Hematopoietic multipotent progenitor cell (in vitro differentiated cells): ENCODE measurements around the gene GUCA2A. TPM values are rescaled to one million over a fixed set of nuclear protein-coding genes. Genes with fewer than 3 reads are reported as not detected.
"Not testable (repeated sequence)": the region's sequence is repeated elsewhere in the genome, so short reads cannot be mapped to it uniquely, and the experiment has no call there.

ENCODE experiments used
- DNase-seq, 3 donors: peaks; one replicate each; pipeline ENCODE4 v3.0.0-alpha.2; 2011 to 2015; ENCODE audit warnings: low read depth in 2 of 3, low spot score in 2 of 3
- total RNA-seq: library from RNA; depleted of rRNA; stranded (reverse); fragments of >200 nt; gene quantifications from one replicate; pipeline ENCODE4 v1.2.3, GENCODE V29; 2012

GUCA2A gene, protein sequence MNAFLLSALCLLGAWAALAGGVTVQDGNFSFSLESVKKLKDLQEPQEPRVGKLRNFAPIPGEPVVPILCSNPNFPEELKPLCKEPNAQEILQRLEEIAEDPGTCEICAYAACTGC
- not detected for total RNA-seq

DNA sequence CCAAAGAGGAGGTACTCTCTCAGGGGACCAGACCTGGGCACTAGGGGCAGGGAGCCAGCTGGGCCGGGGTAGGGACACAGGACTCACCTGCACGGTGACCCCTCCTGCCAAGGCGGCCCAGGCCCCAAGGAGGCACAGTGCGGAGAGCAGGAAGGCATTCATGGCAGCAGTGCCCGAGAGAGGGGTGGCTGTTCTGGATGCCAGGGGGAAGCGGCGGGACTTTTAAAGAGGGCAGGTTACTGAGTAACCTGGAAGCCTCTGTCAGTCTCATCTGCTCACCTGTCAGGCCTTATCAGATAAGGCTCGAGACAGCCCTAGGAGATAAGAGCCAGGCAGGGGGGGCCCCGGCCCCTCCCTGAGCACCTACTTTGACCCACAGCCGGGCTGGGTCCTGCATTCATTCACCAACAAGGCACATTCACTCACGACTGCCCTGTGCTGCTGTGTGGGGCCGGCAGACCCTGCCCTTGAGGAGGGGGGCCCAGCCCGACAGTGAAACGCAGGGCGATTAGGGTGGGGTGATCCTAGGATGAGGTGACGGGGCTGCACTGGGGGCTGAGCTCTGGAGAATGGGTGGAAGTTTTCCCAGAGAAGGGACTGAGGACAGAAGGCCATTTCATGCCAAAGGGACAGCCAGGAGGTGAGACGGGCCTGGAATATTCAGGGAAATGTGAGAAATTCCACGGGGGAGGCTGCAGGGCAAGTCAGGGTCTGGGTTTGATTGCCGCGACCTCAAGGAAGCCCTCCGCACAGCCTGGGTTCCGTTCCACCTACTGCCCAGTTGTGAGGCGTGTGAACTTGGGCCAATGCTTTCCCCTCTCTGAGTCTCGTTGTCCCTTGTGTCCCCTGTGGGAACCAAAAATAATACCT is at the start of gene GUCA2A:
GUCA2A (minus strand) TSS at position 195 of the 870 bp plus-strand sequence; CDS start at position 162, 33 bp downstream.
- no peak for DNase-seq

DNA sequence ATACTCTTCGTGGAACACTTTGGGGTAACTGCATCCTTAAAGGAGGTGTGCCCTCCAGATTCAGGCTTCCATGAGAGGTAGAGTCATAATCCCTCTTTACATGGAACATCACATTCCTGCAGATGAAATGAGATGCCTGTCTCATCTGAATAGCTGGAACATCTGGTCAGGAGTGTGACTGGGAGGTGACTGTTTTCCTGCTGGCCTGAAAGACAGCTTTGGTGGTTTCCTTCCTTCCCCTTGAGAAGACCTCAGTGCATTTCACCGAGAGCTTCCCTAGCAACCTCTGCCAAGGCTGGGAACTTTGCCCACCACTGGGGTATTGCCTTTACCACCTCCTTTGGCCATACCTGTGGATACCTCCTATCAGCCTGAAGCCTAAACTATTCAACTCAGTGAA is 46.7 kb upstream of the GUCA2A start:
- DNase-seq: no peak

DNA sequence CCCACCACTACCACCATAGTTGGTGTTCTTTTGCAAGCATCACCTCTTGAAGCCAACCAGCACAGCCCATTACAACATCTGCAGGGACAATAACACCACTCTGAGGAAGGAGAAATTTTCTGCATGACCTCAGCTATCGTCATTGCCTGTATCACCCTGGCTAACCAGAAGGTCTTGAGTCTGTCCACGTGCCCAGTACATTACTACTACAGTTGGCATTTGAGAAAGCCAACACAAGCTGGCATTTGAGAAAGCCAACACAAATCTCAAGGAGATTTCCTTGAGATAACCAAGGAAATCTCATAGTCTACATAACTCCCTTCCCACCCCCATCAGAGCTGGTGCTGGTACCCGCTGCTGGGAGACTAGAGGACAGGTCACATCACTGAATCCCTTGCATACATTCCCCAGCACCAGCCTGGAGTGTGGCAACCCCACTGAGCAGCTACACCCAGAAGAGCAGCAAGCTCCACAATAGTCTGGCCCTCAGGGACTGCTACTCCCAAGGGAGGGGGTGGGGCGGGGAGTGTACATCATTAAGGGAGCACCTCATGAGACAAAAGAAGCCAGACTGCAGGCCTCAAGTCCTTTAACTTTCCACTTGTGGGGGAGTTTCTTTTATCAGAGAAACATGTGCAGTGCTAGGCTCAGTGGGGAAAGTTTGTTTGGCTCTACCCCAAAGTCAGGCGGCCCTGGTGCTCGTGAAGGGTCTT is 46.0 kb upstream of the GUCA2A start:
- no peak for DNase-seq

DNA sequence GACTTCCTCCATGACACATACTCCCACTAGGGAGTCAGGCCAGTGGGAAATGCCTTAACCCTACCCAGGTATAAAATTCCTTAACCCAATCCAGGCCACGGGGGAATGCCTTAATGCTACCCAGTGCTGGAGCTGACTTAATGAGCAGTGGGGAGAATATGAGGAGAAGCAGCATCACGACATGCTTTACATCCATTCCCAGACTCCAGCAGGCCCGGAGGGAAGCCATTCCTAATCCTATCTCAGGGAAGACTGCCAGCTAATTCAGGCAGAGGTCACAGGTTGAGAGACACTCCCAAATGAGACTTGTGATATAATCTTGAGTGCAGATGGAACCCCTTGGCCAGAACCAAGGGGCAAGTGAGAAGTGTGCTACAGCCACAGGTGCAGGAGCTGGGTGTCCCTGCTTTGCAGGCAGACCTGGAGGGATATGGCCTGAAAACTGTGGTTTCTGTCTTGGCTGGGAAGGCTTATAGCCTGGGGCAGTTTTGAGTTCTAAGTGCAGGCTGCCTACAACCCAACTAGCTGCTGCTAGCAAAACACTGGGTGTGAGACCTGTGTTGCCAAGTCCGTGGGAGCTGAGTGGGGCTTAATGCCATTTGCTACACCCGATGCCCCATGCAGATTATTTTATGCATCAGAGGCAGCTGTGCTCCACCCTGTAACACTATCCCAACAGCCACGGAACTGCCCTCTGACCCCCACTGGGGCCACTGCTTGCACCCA is 45.1 kb upstream of the GUCA2A start:
- DNase-seq: no peak

DNA sequence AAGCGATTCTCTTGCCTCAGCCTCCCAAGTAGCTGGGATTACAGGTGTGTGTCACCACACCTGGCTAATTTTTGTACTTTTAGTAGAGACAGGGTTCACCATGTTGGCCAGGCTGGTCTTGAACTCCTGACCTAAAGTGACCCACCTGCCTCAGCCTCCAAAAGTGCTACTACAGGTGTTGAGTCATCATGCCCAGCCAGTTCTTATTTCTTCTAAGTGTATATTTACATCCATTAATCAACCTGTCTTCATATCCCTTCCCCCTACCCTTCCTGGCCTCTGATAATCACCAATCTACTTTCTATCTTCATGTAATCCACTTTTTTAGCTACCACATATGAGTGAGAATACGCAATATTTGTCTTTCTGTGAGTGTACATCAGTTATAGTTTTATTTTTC is 42.4 kb upstream of the GUCA2A start:
- DNase-seq: not testable (repeated sequence)

DNA sequence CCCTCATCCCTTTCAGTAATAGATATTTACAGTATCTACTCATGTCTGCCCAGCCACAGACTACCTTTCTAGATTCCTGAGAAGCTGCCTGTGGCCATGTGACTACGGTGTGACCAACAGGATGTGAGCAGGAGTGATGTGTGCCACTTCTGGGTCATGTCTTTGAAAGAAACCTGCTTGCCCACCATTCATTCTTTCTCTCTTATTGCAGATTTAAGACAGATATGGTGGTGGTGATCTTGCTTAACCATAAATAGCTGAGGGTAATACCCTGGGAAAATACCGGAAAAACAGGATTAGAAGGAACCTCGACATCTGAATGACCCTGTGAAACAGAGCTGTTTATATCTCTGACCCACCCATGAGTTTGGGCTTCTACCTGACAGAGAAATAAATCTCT is 41.6 kb upstream of the GUCA2A start:
- DNase-seq: no peak

DNA sequence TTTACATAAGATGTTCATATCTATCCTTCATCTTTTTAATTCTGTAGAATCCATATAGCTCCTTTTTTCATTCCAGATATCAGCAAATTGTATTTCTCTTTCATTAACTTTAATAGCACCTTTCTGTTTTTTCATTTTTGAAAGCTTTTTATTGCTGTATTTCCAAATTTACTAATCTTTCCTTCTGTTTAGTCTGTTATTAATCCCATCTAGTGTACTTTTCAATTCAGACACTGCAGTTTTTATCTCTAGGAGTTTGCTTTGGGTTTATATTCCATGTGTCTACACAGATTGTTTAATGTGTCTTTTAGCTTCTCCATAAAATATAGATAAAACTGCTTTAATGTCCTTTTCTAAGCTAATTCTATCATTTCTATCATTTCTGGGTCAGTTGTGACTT is 37.4 kb upstream of the GUCA2A start:
- no peak for DNase-seq

DNA sequence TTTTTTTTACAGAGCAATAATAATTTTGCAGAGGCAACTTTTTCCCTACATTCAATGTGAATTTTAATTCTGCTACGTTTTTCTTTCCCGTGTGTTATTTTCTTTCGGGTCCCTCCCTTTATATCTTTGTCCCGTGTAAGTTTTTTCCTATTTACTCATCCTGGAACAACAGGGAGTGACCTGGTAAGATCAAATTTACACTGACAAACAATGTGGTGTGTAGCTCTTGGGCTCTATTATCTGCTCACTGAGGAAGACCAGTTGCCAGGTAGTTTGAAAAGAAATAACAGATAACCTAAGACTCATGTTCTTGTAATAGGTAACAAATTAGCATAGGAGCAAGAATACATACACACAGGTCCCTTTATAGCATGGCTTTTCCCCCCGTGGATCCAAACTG is 33.7 kb upstream of the GUCA2A start:
- DNase-seq: no peak

DNA sequence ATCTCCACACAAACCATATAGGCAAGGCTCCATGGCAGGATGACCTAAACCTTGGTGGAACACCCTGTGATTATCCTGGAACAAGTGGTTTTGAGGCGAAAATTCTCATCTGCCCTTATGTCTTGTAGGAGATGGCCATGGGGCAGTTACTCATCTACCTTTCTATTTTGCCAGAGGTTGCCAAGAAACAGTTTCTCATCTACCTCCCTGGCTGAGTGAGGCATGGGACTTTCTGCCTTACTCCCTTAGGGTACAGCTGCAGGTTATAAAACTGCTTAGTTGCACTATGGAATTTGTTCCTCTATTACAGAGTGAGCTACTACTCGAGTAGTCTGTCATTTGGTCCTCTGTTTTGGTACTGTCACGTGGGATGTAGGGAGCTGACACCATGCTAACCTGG is 31.3 kb upstream of the GUCA2A start:
- no peak for DNase-seq

DNA sequence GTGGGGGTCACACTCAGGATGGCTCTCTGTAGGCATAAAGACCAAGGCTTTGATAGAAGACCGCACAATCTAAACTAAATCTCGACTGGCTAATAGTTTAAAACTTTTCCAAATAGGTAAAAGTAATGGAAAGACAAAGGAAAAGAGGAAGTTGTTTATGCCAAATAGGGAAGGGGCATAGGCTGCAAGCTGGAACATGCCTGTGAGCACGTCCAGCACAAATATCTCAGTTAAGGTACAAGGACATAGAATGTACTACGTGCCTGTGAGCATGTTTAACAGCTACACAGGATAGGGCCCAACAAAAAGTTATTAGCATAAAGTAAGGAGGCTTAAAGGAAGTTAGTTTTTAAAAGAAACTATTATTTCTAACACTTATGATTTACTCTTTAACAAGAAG is 27.6 kb upstream of the GUCA2A start:
- no peak for DNase-seq

DNA sequence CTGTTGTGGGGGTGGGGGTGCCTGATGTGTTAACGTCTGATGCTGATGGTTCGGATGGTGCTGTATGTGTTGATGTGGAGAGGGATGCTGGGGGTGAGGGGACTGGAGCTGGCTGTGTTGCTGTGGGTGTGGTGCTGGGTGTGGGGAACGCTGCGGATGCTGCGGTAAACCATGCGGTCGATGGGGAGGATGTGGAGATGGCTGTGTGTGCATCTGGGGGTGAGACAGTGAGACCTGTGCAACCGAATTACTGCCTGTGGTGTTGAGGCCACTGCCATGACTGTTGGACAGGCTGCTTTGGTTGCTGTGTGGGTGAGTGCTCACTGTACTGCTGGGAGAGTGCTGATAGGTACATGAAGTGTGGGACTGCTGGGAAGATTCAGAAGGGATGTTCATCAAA is 26.8 kb upstream of the GUCA2A start:
- no peak for DNase-seq

DNA sequence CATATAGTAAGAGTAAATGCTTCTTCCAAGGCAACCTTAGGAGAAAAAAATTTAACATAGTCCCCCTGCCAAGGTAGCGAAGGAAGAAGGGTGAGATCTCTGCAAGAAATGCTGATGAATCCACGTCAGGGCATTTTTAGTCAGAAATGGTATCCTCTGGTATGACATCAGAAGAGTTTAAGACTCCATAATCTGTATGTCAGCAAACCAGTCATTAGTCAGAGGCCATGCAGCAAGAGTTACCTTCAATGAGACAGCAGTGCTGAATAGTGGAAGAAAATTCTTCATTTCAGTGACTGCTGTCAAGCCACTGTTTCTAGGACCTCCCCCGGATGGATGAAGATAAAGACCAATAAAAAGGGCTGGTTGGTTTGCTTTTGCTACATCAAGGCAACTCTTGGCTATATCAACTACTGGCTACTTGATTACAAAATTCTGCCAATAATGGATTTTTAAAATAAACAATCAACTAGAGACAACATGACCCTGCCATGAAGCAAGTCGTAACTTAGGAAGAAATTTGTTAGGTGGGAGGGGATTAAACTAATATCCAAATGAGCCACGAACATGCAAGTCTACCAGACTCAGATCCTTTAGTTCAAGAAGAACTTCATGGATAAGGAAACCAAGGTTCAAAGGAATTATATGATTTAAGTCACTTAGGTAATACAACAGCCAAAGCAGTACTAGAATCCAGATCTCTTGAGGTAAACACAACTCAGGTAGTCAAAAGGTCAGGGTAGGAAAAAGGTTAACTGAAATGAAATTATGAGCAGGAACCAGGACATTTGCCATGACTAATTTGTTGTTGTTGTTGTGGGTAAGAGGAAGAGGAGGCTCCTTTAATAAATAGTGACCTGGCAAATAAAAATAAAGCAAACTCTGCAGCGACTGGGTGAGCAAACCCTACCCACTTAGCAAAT is 25.6 kb upstream of the GUCA2A start:
- DNase-seq: no peak

DNA sequence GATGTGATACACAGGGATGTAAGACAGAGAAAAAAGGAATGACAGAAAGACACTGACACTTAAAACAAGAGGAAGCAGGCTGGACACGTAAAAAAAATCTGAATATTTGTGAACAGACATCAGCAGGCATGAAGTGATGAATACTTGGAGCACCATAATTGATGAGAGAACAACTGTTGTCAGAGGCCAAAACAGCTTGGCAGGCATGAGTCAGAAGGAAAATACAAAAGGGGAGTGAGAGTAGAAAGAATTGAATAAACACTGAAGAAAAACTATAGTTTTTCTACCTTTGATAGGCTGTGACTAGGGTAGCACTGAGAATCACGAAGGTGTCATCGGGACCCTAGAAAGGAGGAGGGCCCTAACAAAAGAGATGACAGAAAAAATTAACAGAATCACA is 21.6 kb upstream of the GUCA2A start:
- DNase-seq: no peak

DNA sequence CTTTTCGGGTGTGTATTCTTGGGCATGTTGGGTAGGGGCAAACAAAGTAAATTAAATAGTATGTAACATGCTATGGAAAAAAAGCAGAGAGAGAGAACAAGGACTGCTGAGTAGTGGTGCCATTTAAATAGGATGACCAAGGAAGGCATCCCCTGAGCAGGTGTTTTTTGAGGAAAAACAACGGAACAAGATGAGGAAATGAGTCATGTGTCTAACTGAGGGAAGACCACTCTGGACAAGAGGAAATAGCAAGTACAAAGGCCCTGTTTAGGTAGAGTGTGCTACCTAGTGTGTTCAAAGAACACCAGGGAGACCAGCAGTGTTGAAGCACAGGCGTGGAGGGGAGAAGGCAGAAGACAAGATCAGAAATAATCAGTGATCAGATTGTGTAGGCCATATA is 20.1 kb upstream of the GUCA2A start:
- no peak for DNase-seq

DNA sequence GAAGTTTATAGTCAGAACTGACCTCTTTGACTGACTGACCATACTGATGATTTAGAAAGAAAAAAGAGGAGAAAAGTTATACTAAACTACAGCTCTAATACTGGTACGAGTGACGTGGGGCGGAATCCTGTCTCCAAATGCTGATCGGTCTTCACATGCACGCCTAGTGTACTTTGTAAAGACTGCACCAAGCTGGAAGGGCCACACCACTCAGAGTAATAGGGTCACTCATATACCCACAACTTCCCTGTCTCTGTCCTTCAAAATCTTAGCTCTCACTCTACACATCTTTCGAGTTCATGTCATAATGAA is 19.4 kb upstream of the GUCA2A start:
- DNase-seq: no peak

DNA sequence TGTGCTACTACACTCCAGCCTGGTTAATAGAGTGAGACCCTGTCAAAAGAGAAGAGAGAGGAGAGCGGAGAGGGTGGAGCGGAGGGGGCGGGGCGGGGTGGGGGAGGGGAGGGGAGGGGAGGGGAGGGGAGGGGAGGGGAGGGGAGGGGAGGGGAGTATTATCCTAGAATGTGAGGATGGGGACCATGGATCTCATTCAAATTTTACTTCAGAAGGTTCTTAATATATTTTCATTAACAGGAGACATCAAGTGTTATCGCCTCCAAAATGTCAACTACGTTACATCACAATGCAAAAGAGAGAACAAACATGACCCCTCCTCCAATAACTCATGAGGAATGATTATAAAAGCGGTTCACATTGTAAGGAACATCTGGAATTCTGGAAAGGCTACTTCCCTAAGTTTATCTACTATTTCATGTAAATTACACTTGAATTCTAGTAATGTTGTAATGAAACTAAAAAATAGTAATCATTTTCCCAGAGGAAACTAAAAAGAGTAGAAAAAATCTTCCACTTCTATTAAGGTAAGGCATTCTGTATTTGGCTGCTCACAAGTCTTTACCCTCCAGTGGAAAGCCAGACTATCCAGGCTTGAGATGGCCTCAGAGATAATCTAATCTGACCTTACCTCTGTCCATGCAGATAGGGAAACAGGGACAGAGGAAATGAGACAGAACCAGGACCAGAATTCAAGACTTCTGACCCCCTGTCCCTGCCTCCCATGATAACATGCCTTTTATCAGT is 18.8 kb upstream of the GUCA2A start:
- DNase-seq: no peak

DNA sequence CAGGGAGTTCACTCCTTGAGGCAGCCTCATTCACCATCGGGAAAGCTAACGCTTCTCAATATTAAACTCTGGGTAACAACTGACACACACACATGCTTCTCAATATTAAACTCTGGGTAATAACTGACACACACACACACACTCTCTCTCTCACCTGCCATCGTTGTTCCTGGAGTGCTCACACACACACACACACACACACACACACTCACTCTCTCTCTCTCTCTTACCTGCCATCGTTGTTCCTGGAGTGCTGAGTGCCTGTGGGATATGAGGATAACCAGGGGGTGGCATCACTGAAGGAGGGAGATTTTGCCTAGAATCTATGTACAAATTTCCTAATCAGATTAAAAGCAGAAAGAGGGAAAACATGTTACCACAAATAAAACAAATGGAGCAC is 17.1 kb upstream of the GUCA2A start:
- no peak for DNase-seq

DNA sequence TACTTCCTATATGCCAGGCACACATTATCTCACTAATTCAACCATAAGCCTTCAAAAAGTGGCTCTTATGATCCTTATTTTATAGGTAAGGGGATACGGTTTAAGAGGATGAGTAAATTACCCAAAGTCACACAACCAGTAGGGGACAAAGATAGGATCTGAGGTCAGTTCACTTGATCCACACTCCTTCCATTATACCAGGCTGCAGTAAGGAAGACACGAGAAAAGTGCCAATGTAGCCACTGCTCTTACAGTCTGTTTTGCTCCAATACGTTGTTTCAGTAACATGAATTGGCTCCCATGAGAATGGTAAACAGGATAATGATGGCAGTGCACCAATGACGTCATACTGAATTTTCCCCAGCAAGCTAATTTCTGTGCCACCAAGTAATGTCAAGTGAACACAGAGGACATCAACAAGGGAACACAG is 15.4 kb upstream of the GUCA2A start:
- DNase-seq: no peak

DNA sequence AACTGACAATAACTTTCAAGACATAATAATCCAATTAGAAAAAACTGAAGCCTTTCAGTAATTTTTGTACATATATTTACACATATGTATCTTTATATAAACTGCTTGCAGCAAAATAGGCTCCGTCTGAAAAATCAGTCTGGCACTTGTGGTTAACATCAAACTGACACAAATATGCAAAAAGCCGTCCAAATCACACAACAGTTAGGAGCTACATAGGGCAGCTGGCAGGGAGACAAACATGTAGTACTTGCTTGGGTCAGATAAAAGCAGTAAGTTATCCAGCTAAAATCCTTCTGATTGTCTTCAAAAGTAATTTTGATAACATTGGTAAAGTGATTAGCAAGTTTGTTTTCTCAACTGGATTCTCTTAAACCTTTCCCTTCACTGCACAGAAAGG is 14.7 kb upstream of the GUCA2A start:
- peak in 1 of 3 donors; percentile 36 for DNase-seq

DNA sequence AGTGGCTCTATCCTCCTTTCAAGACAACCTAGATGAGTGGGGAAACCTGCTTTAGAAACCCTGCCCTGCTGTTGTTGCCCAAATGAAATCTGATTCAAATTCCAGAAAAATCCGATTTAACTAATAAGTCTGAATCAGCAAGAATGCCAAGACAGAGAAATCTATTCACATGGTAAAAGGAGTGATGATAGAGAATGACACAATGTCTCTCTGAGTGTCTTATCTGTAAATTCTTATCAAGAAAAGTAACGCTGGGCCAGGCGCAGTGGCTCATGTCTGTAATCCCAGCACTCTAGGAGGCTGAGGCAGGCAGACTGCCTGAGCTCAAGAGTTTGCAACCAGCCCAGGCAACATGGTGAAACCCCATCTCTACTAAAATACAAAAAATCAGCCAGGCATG is 13.7 kb upstream of the GUCA2A start:
- no peak for DNase-seq
